M059J (cell line): Measurements from ENCODE around the gene NXPH2. TPM values are rescaled to one million over a fixed set of nuclear protein-coding genes. Genes with fewer than 3 reads are reported as not detected.

Source experiments
- DNase-seq: peaks from one replicate; pipeline ENCODE4 v3.0.0-alpha.2; 2012; ENCODE audit warnings: low read depth
- total RNA-seq: library from RNA; depleted of rRNA; stranded (reverse); fragments of >200 nt; shearing (Covaris generic); gene quantifications from 2 replicates; pipeline ENCODE4 v1.2.3, GENCODE V29; 2014; rRNA removed

NXPH2 gene
- total RNA-seq, result not detected in 2 replicates

DNA sequence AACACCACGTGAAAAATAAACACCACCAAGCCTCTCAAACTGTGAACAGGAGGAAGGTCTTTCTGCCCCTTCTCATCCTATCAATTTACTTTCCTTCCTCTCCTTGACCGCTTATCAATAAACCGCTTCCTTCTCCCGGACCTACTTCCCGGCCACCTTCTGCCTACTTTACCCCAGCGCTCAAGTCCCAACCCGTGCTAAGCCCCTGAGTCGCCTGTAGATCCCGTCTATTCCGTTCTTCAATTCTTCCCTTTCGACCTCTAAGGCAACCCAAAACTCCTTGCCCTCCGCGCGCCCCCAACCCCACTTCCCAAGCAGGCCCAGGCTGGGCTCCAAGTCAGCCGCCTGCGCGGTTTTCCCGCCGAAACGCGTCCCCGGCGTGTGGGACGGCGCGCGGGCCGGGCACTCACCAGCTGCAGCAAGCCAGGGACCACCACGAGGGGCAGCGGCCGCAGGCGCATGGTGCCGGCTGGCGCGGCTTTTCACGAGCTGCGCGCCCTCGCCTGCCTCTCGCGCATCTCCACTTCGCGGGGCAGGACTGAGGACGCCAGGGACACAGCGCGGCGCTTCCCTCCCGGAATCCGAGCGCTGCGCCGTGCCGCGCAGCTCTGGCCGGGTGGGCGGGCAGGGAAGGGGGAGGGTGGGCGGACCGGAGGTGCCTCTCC, at the start of gene NXPH2:
NXPH2 (minus strand) TSS at position 610 of the 665 bp plus-strand sequence; CDS start at position 461, 149 bp downstream.
- peak; percentile 4 for DNase-seq

DNA sequence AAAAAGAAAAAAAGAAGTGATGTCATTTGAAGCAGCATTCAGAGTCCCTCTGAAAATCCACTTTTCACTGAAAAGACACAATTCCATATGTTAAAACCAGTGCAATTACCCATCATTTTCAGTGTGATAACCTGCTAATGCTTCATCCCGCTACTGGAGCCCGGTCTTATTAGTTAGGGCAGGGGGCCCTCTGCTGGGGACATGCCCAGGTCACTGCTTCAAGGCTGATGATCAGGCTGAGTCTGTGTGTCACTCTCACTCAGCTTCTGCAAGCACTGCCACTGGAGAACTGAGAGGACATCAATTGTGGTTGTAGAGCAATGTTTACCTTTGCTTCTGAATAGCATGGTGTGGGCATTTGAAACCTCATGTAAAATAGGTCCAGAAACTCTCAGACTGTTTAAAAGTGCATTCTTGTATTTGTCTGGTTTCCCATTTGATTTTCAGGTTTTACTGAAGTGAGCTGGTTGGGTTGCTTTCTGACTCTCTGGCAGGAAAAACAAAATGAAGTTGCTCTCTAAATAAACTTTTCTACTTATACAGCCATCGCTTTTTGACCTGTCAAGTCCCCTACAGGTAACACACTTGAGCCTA, 49.2 kb upstream of the NXPH2 start:
- DNase-seq, result peak; percentile 35

- DNase-seq, result peak; percentile 64
These were observed 47.4 kb upstream of the NXPH2 start for GRCh38 chr2:138827426-138828054.

DNA sequence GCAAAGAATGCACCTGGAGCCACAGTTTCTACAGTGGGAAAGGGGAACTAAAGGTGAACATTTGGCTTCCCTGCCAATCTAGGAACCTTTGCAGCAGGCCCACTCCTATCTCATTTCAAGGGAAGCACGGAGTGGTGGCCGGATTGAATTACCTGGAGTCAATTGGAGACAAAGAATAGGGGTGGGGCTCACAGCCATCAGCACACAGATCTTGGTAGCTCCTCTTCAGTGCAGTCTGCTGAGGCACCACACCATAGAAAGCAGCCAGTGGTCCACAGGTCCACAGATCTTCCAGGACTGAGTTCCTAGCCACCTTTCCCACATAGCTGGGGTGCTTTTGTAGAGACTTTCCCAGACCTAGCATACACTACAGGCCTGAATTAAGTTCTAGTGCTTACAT, 43.5 kb upstream of the NXPH2 start:
- no peak for DNase-seq

- no peak for DNase-seq
These were observed 39.8 kb upstream of the NXPH2 start for GRCh38 chr2:138819964-138820363.

DNA sequence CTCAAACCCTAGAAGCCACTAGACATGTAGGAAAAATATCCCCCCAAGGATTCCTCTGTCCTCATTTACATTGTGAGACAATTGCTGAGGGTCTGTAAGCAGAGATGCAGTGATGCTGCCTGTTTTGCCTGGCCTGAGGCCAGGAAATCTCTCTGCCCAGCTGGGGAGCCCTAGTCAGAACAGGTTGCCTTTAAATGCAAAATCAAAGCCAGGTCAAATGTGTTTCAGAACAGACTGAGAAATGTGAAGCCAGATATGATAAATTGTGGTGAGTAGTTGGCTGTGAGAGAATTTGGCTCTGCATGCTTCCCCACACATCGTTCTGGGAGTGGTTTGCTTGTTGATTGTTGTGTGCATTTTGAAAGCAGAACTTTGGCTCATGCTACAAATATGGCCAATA, 38.4 kb upstream of the NXPH2 start:
- DNase-seq, result no peak

DNA sequence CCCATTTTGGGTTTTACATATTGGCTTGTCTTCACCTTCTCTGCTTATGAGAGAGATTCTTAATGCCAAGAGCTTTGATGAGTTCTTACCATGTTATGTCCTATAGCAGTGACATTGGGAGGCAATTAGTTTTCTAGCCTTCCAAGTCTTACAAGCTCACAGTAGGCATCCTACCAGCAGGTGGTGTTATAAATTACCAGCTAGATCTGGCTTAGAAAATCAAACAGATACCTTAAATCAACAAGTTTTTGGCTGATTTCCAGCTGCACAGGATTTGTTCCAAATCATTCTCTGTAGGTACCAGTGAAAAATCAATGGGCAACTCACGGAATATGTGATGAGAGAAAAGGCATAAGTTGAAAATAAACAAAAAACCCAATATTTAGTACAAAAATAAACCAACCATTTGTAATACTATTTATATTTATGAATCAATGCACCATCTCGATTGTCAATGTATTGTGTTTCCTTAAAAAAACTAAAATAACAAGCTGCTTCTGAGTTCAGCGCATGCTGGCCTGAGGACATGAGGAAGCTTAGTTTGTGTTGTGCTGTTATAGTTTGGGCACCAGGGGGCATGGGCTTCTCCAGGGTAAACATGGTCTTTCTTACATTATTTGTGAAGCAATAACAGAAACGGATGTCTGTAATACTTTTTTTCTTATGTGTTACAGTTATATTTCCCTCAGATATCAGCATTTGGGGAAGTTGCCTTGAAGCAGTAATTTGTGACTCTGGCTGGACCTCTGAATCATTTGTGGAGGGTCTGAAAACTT, 34.1 kb upstream of the NXPH2 start:
- DNase-seq, result peak; percentile 2

GRCh38 chr2:138811431-138811830, 31.2 kb upstream of the NXPH2 start:
- no peak for DNase-seq

DNA sequence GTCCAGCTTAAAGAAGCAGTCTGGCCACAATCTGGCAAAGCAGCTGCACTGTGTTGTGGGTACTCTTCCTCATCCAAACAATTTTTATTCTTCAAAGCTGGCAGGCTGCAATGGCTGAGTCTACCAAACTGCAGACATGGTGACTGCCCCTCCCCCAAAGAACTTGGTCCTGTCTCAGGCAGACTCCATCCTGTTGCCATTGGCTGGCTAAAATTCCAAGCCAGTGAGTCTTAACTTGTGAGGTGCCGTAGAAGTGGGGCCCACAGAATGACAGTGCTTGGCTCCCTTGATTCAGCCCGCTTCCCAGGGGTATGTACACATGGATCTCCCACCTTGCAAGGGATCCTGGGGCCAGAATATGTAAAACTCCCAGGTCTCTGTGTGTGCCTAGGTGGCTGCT, 14.5 kb upstream of the NXPH2 start:
- DNase-seq, result peak; percentile 22

GRCh38 chr2:138787053-138787666, 7.0 kb upstream of the NXPH2 start:
- DNase-seq, result peak; percentile 25

DNA sequence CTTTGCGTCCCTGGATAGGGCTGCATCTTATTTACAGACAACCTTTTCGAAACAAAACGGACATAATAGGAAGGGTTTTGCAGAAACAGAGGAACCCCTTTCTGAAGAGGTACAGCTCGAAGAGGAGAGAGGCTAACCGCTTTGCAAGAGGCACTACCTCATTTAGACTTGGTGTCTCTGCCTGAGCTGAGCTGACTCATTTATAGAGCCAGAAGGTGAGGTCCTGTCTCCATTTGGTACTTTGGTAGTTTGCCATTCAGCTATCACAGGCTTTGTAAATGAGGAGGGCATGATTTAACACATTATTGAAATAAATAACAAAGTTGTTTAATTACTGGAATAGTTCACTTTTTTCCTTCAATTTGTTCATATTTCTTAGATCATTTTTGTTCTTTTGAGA, 2.2 kb upstream of the NXPH2 start:
- no peak for DNase-seq

GRCh38 chr2:138780908-138781307, 718 bp upstream of the NXPH2 start:
- DNase-seq, result no peak

DNA sequence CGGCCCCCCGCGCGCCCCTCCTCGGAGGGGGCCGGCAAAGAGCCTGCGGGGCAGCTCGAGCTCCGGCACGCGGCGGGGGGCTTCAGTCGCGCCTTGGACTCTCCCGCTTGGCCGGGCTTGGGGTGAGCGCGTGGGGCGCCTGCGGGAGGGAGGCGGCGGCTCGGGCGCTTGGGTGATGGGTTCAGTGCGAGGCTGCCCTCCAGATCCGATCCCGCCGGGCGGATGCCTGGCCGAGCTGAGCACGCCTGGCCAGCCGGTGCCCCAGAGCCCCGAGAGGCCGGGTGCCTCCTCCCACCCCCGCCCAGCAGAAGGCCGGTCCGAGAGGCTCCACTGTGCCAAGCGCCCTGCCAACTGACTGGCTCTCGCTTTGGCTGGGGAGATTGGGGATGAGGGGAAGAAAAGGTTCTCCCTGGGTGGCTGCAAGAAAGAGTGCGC, 273 bp upstream of the NXPH2 start:
- peak; percentile 2 for DNase-seq

- DNase-seq, result peak; percentile 2
These were observed 797 bp downstream of the NXPH2 start for GRCh38 chr2:138779406-138779780.

GRCh38 chr2:138777996-138778395, 2.2 kb downstream of the NXPH2 start:
- peak; percentile 70 for DNase-seq

DNA sequence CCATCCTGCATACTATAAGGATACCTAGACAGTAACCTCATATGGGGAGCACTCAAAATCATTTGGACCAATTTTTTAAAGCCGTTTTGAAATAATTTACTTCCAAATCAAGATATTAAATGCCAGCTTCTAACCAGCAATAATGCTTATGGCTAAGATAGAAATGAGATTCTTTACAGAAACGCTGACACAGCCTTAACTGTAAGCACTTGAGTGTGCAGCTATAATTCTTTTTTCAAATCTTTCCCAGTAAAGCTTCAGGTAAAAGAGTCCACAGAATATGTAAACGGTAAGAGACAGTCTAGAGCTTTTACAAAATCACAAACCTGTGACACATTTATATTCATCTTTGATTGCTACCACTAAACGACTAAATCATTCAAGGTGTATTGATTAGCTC, 4.5 kb downstream of the NXPH2 start:
- DNase-seq, result no peak

DNA sequence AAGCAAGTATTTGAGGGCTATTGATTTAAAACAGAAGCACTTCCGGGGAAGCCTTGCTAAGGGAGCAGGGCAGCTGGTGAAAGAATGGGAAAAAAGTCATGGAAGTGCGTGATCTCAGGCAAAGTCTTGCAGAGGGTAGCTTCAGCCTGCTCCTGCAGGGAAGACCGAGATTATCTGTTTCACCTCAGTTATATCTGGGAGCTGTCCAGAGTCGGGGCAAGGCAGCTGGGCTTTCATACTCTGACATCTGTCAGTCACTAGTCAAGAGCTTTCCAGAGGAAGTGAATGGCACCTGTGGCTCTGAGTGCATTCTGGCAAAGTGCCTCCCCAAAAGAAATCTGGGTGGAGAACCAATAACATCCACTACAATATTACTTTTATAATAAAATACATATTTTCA, 8.7 kb downstream of the NXPH2 start:
- DNase-seq, result no peak

DNA sequence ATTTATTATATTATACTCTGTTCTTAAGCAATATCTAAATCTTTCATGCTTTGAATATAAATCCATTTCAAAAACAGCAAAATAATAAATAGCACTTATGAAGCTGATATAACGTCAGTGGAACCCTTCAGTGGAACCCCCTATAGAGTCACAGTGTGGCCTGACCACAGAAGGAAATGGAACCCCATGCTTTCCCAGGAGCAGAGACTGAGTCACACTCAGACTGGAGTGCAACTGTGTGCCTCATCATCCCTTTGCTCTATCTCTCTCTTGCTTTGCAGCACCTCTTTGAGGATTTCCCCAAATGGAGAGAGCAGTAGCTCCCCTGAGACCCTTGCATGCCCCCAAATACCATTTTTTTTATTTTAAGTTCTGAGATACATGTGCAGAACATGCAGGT, 13.1 kb downstream of the NXPH2 start:
- peak; percentile 7 for DNase-seq

- DNase-seq, result no peak
These were observed 13.7 kb downstream of the NXPH2 start for GRCh38 chr2:138766464-138766863.

DNA sequence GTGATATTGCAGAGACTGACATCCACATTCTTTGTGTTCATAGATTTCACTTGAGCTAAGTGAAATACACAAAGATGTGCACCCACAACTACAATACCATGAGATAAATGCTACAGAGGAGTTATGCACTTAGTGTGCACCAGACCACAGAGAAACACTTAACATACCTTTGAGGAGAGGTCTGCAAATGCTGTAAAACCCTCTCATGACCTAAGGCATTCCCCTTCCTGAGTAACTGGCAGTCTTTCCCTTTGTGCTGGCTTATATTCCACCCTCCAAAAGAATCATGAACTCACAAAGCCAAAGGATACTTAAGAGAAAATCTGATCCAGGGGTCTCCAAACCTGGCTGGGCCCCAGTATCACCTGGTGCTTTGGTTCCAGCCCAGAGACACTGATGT, 16.2 kb downstream of the NXPH2 start:
- no peak for DNase-seq

DNA sequence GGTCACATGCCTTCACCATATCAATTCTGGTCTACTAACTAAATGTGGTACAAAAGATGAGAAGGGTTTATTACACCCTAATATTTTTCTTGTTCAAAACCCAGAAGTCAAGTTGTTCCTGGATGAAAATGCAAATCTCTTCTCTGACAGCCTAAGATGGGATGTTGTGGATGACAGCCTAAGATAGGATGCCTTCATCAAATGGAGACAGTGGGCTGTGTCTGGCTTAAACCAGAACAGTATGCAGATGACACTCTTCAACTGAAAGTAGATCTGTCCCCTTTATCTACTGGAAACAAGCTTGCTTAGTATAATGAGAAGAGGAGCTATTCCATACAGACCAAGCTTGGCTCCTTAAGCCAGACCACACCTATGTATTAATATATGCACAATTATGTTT, 17.7 kb downstream of the NXPH2 start:
- DNase-seq, result no peak

DNA sequence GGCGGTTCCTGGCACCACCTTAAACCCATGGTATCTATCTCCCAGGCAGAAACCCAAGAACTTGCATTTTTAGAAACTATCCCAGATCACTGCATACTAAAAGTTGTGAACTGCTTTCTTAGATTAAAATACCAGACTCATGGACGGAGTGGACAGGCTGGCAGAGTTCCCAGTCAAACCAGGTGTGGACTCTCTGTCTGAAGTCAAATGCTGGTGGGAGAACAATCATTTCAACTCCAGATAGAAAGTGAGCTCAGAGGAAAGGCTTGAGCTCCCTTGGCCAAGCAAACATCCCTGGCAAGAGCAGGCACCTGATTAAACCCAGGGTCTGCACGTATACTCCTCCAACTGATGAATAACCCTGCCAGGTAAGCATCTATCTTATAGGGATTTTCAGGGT, 19.5 kb downstream of the NXPH2 start:
- no peak for DNase-seq
